Measurements from ENCODE around the gene PHB1.
A peak's percentile ranks its signal among the peaks of the same experiment; 100 is the strongest.

Gene PHB1

DNA sequence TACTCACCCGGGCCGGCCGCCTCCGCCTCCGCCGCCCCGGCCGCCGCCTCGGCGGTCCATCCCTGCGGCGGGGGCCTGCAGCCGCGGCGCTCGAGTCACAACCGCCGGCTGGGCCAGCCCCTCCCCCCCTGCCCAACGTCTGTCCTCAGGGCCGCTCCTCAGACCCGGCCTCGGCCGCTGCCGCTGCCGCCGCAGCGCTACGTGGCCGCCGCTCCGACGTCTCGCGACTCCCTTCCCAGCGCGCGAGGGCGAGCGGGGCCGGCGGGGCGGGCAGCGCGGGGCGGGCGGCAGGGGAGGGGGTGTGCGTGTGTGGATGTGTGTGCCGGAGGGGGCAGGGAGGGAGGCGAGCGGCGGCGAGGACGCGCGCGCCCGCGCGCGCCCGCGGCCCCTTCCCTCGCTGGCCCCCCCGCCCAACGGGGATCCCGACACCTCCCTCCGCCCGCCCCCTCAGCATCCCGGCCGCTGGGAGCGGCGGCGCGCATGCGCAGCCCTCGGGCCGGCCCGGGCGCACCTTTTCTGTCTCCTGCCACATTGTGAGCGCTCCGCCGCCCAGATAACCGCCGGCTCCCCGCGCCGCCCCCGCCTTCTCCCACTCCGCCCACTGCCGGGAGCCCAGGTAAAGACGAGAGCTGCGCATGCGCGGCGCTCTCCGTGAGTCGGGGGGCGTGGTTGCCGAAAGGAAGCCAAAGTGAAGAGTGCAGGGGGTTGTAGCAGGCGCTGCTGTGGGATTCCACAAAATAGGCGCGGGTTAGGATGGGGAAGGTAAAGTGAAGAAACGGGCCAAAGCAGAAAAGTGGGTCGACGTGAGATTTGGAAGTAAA is 52.6 kb downstream of the PHB1 start, which contains the start of gene ZNF652:
Gene ZNF652, minus strand, starts transcription at position 349 of the 821 bp plus-strand sequence. CDS start 44,525 bp downstream, outside the sequence.
- Histone ChIP-seq H3K36me3 (ENCODE audit: insufficient read depth, low read length) (no peaks in the 10 kb centered on the region), H3K79me2 (ENCODE audit: control insufficient read depth, insufficient read depth, low read length, unreplicated experiment) (peaks cover 38% of the 10 kb centered on the region), H3K4me1 (ENCODE audit: control insufficient read depth, insufficient read depth, low read length, unreplicated experiment) (peaks cover 26% of the 10 kb centered on the region), H3K27me3 (ENCODE audit: insufficient read depth, low read length) (no peaks in the 10 kb centered on the region), H3K4me3 (ENCODE audit: low read depth, low read length) (peak within 1 kb of the TSS; percentile 99), H3K27ac (ENCODE audit: low read depth, low read length) (peak within 1 kb of the TSS; percentile 52; the same call in 1 of the 2 replicates), H2AFZ (ENCODE audit: low read length, unreplicated experiment) (peak within 1 kb of the TSS; percentile 91)

DNA sequence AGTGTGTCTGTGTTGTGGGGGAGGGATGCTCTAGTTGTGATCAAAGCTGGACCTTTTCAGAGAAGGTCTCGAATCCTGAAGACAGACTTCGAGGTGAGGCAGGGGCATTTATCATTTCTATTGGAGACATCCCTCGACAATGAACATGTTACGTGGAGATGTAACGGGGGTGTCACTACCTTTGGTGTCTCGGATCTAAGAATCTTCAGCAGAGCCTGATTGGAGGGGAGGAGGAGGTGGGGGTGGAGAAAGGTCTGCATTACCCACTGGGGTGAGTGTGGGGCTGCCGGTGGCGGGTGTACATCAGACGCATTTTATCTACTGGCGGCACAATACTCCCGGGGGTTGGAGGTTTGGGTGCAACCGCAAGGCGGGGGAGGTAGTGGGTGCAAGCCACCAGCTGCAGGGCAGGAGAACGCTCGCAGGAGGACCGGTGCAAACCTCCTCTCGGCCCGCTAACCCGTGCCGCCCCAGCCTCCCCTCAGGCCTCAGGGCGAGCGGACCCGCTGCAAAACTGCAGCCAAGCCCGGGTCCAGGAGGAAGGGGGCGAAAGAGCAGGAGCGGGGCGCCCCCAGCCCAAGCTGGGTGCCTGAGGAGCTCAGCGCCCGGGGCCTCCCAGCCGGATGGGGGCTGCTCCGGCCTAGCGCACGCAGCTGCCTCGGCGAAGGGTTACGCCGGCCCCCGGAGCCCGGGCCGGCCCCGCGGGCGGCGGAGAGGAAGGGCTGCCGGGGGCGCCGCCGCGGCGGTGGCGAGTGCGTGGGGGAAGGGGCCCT is 53.4 kb downstream of the PHB1 start:
- peak overlapping the region; percentile 91 for H2AFZ ChIP-seq (ENCODE audit: low read length, unreplicated experiment)

DNA sequence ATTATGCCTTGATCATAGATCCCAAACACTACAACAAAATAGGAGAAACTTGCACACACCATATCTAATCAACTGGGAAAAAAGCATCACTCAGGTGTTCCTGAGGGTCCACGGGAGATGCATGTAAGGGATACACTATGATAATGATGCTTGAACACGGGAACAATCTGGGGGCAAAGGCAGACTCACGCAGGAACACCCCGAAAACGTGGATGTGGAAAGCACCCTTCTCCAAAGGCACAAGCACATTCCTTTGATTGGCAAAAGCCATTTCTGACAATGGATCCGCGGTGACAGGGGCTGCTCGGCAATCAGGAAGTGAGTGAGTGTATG is 53.9 kb downstream of the PHB1 start:
- Histone ChIP-seq H3K4me1 (ENCODE audit: control insufficient read depth, insufficient read depth, low read length, unreplicated experiment) (peaks cover 26% of the 10 kb centered on the region), H3K27ac (ENCODE audit: low read depth, low read length) (no peak overlapping the region), H3K27me3 (ENCODE audit: insufficient read depth, low read length) (no peaks in the 10 kb centered on the region), H3K4me3 (ENCODE audit: low read depth, low read length) (peak overlapping the region; percentile 99), H2AFZ (ENCODE audit: low read length, unreplicated experiment) (peak overlapping the region; percentile 91), H3K36me3 (ENCODE audit: insufficient read depth, low read length) (no peaks in the 10 kb centered on the region), H3K79me2 (ENCODE audit: control insufficient read depth, insufficient read depth, low read length, unreplicated experiment) (peaks cover 46% of the 10 kb centered on the region)

More for the DNA sequence above, 53.4 kb downstream of the PHB1 start:
- peaks cover 43% of the 10 kb centered on the region for H3K79me2 ChIP-seq (ENCODE audit: control insufficient read depth, insufficient read depth, low read length, unreplicated experiment)
- H3K36me3 ChIP-seq (ENCODE audit: insufficient read depth, low read length): no peaks in the 10 kb centered on the region
- H3K27ac ChIP-seq (ENCODE audit: low read depth, low read length): peak overlapping the region; percentile 47; the same call in 1 of the 2 replicates
- peak overlapping the region; percentile 99 for H3K4me3 ChIP-seq (ENCODE audit: low read depth, low read length)
- H3K27me3 ChIP-seq (ENCODE audit: insufficient read depth, low read length): no peaks in the 10 kb centered on the region
- H3K4me1 ChIP-seq (ENCODE audit: control insufficient read depth, insufficient read depth, low read length, unreplicated experiment): peaks cover 26% of the 10 kb centered on the region

DNA sequence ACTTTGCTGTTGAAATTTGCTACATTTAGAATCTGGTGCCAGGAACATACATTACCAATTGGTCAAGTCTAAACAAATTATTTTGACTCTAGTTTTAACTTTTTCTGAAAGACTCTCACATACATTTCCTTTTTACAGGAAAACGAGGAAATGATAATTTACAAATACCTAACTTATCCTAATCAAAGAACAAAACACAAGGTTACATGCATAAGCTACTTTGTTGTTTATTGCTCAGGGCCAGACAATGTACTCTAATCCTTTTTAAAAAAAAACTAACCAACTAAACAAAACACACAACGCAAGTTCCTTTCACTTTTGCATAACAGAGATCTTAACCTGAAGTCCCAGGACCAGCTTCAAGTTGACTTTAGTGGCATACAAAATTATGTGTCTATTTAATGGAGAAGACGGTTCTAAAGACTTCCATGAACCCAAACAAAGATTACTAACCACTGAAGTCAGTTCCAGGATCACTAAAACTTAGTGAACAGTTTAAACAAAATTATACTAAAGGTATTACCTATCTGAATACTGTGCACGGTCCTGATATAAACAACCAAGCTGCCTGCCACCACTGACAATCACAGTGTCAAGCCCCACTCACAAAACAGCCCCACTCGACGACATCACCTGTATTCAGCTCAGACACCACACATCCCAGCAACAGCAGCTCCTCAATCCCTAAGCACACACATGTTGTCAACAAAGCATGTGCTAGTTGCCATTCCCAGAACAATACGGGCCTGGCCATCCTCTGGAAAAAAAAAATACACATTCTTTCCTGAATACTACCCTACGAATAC is 54.5 kb downstream of the PHB1 start:
- peaks cover 26% of the 10 kb centered on the region for H3K4me1 ChIP-seq (ENCODE audit: control insufficient read depth, insufficient read depth, low read length, unreplicated experiment)
- H2AFZ ChIP-seq (ENCODE audit: low read length, unreplicated experiment): peak overlapping the region; percentile 91
- no peaks in the 10 kb centered on the region for H3K27me3 ChIP-seq (ENCODE audit: insufficient read depth, low read length)
- H3K79me2 ChIP-seq (ENCODE audit: control insufficient read depth, insufficient read depth, low read length, unreplicated experiment): peaks cover 48% of the 10 kb centered on the region
- peak overlapping the region; percentile 99 for H3K4me3 ChIP-seq (ENCODE audit: low read depth, low read length)
- H3K27ac ChIP-seq (ENCODE audit: low read depth, low read length): no peak overlapping the region
- no peaks in the 10 kb centered on the region for H3K36me3 ChIP-seq (ENCODE audit: insufficient read depth, low read length)

DNA sequence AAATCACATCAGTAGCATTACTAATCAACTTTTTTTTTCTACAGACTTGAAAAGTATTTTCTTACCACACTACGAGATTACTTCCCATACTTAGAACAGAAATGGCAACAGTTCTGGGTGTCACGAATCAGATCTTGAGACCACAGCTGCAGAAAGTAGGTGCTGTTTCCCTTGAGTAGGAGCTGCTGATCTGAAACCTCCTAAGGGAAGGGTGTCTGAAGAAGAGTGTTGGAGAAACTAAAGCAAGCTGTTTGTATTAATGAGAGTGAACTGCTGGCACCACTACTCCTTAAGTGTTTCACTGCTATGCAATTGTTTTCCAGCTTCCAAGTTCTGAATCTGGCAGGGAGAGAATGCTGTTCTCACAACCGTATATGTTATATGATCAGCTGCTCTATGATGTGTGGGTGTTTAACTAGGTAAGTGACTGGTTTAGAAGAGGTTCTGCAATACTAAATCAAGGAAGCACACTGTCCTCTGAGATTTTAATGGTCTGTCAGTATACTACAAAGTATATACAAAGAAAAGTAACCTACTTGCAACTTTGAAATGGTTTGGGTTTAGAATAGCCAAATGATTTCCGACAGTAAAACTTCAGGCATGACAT is 55.9 kb downstream of the PHB1 start:
- H3K79me2 ChIP-seq (ENCODE audit: control insufficient read depth, insufficient read depth, low read length, unreplicated experiment): peaks cover 49% of the 10 kb centered on the region
- no peak overlapping the region for H3K27ac ChIP-seq (ENCODE audit: low read depth, low read length)
- no peak overlapping the region for H3K4me3 ChIP-seq (ENCODE audit: low read depth, low read length)
- peaks cover 26% of the 10 kb centered on the region for H3K4me1 ChIP-seq (ENCODE audit: control insufficient read depth, insufficient read depth, low read length, unreplicated experiment)
- H3K36me3 ChIP-seq (ENCODE audit: insufficient read depth, low read length): no peaks in the 10 kb centered on the region
- H3K27me3 ChIP-seq (ENCODE audit: insufficient read depth, low read length): no peaks in the 10 kb centered on the region
- H2AFZ ChIP-seq (ENCODE audit: low read length, unreplicated experiment): no peak overlapping the region

DNA sequence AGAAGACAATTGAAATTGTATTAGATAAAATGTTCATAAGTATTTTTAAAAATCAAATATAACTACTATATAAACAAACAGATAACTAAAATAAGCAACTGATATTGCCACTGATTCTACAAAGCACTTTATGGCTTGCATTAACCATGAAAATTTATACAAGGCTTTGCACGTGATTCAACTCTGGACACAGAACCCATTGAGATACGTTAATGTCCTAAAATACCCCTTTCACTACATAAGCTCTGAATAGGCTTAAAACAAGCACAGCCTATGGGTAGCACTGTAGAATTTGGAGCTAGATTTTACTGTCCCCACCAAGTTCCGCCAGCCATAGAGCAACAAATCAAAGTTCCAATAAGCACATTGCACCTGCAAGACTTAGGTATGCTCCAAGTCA is 57.2 kb downstream of the PHB1 start:
- no peak overlapping the region for H3K27ac ChIP-seq (ENCODE audit: low read depth, low read length)
- no peak overlapping the region for H3K4me3 ChIP-seq (ENCODE audit: low read depth, low read length)
- peaks cover 24% of the 10 kb centered on the region for H3K4me1 ChIP-seq (ENCODE audit: control insufficient read depth, insufficient read depth, low read length, unreplicated experiment)
- peaks cover 61% of the 10 kb centered on the region for H3K79me2 ChIP-seq (ENCODE audit: control insufficient read depth, insufficient read depth, low read length, unreplicated experiment)
- H2AFZ ChIP-seq (ENCODE audit: low read length, unreplicated experiment): no peak overlapping the region
- H3K27me3 ChIP-seq (ENCODE audit: insufficient read depth, low read length): no peaks in the 10 kb centered on the region
- H3K36me3 ChIP-seq (ENCODE audit: insufficient read depth, low read length): no peaks in the 10 kb centered on the region

DNA sequence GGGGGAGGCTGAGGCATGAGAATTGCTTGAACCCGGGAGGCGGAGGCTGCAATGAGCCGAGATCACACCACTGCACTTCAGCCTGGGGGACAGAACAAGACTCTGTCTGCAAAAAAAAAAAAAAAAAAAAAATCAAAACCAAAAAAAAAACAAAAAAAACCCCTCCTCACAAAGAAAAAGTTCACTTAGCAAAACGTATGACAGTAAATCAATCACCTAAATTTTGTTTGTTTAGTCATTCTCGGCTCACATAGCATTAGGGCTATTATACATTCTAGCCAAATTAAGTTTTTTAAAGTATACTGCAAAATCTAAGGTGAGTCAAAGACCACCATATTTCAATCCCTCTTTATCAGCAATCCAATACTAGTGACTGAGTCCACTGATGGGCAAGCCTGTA is 58.4 kb downstream of the PHB1 start:
- Histone ChIP-seq H2AFZ (ENCODE audit: low read length, unreplicated experiment) (no peak overlapping the region), H3K79me2 (ENCODE audit: control insufficient read depth, insufficient read depth, low read length, unreplicated experiment) (peaks cover 71% of the 10 kb centered on the region), H3K36me3 (ENCODE audit: insufficient read depth, low read length) (no peaks in the 10 kb centered on the region), H3K27ac (ENCODE audit: low read depth, low read length) (no peak overlapping the region), H3K4me1 (ENCODE audit: control insufficient read depth, insufficient read depth, low read length, unreplicated experiment) (peaks cover 23% of the 10 kb centered on the region), H3K27me3 (ENCODE audit: insufficient read depth, low read length) (no peaks in the 10 kb centered on the region), H3K4me3 (ENCODE audit: low read depth, low read length) (no peak overlapping the region)
